ENCODE data around the gene C1QTNF6.

DNA sequence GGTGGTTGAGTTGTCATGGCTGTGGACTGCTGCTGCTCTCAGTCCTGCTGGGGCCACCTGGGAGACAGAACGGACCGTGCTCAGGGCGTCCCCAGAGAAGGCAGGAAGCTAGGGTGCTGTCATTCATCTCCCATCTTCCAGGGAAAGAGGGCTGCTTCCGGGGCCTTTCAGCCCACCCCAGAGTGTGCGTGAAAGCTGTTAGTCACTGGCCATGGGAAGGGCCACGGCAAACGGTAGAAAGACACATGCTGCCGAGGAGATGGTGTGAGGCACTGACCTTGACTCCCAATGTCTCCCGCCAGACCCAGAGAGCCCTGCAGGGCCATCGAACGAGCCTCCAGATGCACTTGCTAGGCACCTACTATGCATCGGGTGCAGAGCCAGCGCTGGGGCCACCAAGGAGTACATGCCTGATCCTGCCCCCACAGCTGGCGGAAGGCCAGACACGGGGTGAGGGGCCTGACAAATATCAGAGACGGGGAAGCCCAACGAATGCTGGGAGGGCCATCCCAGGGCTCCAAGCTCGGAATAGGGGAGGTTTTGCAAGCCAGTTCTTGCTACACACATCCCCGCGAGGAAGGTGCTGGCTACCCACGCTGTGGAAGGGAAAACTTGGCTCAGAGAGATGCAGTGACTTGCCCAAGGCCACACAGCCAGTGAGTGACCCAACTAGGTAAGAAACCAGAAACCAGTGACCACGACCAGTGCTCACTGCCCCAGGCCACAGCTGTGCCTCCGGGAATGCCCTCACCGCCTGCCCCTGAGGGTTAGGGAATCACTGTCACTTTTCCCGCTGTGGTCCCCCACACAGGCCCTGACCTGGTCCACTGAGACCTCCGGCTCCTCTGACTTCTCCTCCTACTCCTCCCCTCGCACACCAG is 45.9 kb upstream of the C1QTNF6 start:
- no peak for TF ChIP-seq POLR2A (IDR thresholded peaks at IDR 0.05; ENCODE audit: low read depth)
- TF ChIP-seq, protein P1, sequence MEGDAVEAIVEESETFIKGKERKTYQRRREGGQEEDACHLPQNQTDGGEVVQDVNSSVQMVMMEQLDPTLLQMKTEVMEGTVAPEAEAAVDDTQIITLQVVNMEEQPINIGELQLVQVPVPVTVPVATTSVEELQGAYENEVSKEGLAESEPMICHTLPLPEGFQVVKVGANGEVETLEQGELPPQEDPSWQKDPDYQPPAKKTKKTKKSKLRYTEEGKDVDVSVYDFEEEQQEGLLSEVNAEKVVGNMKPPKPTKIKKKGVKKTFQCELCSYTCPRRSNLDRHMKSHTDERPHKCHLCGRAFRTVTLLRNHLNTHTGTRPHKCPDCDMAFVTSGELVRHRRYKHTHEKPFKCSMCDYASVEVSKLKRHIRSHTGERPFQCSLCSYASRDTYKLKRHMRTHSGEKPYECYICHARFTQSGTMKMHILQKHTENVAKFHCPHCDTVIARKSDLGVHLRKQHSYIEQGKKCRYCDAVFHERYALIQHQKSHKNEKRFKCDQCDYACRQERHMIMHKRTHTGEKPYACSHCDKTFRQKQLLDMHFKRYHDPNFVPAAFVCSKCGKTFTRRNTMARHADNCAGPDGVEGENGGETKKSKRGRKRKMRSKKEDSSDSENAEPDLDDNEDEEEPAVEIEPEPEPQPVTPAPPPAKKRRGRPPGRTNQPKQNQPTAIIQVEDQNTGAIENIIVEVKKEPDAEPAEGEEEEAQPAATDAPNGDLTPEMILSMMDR (IDR thresholded peaks at IDR 0.05) = no peak
- TF ChIP-seq POLR2AphosphoS5 (IDR thresholded peaks at IDR 0.05) = no peak
